Stimulated activated CD8-positive, alpha-beta memory T cell treated with anti-CD3 and anti-CD28 coated beads, Interleukin-2, amount 100 ng/mL, for 1 hour (primary cell): ENCODE data around the gene TP53I3.
A peak's percentile ranks its signal among the peaks of the same experiment; 100 is the strongest.
"Not testable (repeated sequence)": the region's sequence is repeated elsewhere in the genome, so short reads cannot be mapped to it uniquely, and the experiment has no call there.

Experiments
- DNase-seq, 2 donors: peaks; one replicate each; pipeline ENCODE4 v3.0.0-alpha.2; 2020; ENCODE audit warnings: low read depth in 2 of 2

TP53I3 gene

GRCh38 chr2:24084386-24085199, at the start of gene TP53I3:
Gene TP53I3, minus strand, starts transcription at chr2:24084834. Its CDS starts 508 bp downstream, at chr2:24084326.
- peak; percentile 63 to 65 for DNase-seq

- no peak for DNase-seq
Observed at GRCh38 chr2:24132543-24132942, 47.9 kb upstream of the TP53I3 start.

- DNase-seq: no peak
Observed at GRCh38 chr2:24125956-24126355, 41.3 kb upstream of the TP53I3 start.

GRCh38 chr2:24123922-24124580, 39.4 kb upstream of the TP53I3 start:
- no peak for DNase-seq

DNA sequence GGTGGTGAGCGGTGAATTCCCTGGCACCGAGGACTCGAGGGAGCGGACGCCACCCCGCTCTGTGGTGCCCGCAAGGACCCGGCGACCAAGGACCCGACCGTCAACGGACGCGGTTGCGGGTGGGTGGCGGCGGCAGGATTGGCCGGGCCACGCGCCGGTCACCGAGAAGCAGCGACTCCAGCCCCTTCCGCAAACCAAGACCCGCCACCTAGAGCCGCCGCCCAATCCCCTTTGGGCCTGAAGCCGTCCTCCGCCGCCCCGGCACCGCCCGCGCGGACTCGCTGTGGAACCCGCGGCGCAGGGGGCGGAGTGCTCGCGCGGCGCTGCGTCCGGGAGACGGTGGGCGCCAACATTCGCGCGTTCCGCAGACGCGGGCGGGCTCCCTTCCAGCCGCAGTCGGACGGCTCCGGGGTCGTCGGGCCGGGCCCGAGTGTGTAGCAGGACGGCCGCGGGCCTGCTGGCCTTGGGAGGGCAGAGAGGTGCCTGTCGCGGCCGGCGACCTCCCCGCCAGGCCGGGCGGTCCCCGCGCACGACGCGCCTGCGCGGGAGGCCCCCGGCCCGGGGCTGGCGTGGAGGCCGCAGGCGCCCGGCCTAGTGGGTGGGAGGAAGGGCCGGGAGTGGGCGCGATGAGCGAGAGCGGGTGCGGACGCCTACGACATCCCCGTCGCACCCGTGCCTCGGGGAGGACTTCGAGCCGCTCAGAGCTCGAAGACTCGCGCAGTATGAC, 38.7 kb upstream of the TP53I3 start, which contains the start of the genes FAM228B and PFN4:
TSS of gene FAM228B (plus strand) at position 275 of the 727 bp plus-strand sequence. CDS start 893 bp downstream, outside the sequence.
TSS of gene PFN4 (minus strand) at position 140 of the 727 bp plus-strand sequence. CDS start 799 bp downstream, outside the sequence.
- DNase-seq: peak; percentile 31 to 33

- DNase-seq: no peak
Observed at GRCh38 chr2:24122366-24123194, 37.9 kb upstream of the TP53I3 start.

DNA sequence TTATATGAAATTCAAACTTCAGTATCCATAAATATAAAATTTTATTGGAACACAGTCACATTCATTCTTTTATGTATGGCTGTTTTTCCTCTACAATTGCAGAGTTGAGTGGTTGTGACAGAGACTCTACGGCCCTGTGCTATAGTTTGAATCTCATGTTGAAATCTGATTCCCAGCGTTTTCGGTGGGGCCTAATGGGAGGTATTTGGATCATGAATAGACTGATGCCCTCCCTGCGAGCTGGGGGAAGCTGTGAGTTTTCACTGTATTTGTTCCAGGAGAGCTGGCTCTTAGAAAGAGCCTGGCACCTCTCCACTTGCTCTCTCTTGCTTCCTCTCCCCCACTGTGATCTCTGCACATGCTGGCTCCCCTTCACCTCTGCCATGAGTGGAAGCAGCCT, 36.8 kb upstream of the TP53I3 start:
- DNase-seq: no peak

GRCh38 chr2:24121066-24121465, 36.4 kb upstream of the TP53I3 start:
- no peak for DNase-seq

GRCh38 chr2:24117902-24118301, 33.3 kb upstream of the TP53I3 start:
- no peak for DNase-seq

DNA sequence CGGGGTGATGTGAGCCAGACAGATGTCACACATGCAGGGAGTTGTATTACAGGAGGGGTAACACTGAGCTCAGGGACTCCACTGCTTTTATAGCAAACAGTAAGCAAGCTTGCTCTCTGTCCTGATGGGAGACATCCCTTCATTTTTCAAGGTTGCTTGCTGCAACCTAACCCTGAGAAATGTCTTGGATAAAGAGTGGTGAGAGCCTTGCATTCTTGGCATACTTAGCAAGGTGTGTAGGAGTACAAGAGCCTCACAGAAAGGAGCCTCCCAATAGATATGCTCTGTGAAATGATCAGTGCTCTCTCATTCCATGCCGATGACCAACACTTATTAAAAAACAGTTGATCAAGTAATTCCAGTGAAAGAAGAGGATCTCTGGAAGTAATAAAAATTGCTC, 30.4 kb upstream of the TP53I3 start:
- DNase-seq: no peak

GRCh38 chr2:24111407-24111901, 26.8 kb upstream of the TP53I3 start:
- DNase-seq: no peak

- DNase-seq: no peak
Observed at GRCh38 chr2:24110660-24111303, 26.1 kb upstream of the TP53I3 start.

DNA sequence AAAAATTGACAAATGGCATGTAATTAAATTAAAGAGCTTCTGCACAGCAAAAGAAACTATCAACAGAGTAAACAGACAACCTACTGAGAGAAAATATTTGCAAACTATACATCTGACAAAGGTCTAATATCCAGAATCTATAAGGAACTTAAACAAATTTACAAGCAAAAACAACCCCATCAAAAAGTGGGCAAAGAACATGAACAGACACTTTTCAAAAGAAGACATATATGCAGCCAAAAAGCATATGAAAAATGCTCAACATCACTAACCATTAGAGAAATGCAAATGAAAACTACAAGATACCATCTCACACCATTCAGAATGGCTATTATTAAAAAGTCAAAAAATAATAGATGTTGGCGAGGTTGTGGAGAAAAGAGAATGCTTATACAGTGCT, 24.8 kb upstream of the TP53I3 start:
- DNase-seq: not testable (repeated sequence)

DNA sequence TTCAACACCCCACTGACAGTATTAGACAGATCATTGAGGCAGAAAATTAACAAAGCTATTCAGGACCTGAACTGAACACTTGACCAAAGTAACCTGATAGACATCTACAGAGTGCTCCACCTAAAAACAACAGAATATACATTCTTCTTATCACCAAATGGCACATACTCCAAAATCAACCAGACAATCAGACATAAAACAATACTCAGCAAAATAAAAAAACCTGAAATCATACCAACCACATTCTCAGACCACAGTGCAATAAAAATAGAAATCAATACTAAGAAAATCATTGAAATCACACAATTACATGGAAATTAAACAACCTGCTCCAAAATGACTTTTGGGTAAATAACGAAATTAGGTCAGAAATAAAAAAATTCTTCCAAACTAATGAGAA, 22.7 kb upstream of the TP53I3 start:
- DNase-seq: no peak

GRCh38 chr2:24106786-24107185, 22.2 kb upstream of the TP53I3 start:
- DNase-seq: no peak

DNA sequence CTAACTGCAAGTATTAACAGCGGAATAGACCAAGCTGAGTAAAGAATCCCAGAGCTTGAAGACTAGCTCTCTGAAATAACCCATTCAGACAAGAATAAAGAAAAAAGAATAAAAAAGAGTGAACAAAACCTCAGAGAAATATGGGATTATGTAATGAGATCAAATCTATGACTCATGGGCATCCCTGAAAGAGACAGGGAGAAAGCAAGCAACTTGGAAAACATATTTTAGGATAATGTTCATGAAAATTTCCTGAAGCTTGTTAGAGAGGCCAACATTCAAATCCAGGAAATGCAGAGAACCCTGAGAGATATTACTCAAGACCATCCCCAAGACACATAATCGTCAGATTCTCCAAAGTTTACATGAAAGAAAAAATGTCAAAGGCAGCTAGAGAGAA, 21.2 kb upstream of the TP53I3 start:
- DNase-seq: no peak

DNA sequence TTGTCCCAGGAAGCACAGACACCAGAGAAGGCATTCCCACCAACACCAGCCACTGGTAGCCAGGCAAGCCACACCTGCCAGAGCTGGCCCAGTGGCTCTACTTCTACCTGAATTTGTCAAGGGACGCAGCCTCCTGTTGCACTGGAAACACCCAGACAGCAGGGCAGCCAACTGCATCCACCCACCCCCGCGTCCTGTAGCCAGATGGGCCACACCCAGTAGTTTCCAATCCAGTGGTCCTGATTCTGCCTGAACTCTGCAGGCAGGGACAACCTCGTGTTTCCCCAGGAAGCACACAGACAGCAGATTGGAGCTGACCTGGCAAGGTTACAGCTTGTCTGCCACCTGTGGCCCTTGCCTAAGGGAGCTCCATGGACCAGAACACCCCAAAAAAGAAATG, 20.3 kb upstream of the TP53I3 start:
- DNase-seq: no peak

GRCh38 chr2:24104110-24104650, 19.5 kb upstream of the TP53I3 start:
- DNase-seq: no peak

DNA sequence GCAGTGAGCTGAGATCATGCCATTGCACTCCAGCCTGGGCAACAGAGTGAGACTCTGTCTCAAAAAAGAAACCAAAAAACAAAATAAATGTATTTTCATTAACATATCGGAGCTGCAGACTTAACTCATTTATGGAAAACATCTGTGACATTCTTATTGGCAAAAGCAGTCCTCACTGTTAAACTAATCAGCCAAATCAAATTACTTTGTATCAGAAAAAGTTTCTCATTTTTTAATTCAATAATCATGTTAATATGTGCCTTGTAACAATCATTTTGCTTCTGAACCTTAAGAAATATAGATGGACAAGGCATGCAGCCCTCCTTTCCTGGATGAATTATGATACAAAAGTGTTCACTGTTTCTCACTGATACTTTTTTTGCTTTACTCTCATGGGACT, 18.0 kb upstream of the TP53I3 start:
- no peak for DNase-seq

DNA sequence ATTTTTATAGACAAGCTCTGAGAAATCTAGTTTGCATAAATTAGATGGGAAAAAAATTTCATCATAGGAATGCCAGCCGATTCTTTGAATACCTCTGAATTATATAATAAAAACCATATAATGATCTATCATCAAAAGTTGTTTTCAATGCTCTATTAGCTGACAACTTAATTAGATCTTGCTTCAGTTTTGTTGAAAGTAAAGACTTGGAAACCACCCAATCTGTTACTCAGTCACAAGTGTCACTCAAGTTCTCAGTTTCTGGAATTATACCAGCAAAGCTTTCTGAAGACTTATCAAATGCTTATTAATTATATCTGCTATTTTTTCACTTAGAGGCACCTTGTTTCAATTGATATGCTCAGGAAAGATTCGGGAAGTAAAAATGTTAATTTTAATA, 17.4 kb upstream of the TP53I3 start:
- DNase-seq: no peak
